ENCODE results near the gene NHEJ1. TPM values are rescaled to one million over a fixed set of nuclear protein-coding genes. Genes with fewer than 3 reads are reported as not detected.
A peak's percentile ranks its signal among the peaks of the same experiment; 100 is the strongest.
"Not testable (repeated sequence)": the region's sequence is repeated elsewhere in the genome, so short reads cannot be mapped to it uniquely, and the experiment has no call there.

Gene NHEJ1, protein sequence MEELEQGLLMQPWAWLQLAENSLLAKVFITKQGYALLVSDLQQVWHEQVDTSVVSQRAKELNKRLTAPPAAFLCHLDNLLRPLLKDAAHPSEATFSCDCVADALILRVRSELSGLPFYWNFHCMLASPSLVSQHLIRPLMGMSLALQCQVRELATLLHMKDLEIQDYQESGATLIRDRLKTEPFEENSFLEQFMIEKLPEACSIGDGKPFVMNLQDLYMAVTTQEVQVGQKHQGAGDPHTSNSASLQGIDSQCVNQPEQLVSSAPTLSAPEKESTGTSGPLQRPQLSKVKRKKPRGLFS
- 20.9 and 22.2 TPM in 2 replicates for total RNA-seq (2014; rRNA removed; shearing (Covaris generic))

DNA sequence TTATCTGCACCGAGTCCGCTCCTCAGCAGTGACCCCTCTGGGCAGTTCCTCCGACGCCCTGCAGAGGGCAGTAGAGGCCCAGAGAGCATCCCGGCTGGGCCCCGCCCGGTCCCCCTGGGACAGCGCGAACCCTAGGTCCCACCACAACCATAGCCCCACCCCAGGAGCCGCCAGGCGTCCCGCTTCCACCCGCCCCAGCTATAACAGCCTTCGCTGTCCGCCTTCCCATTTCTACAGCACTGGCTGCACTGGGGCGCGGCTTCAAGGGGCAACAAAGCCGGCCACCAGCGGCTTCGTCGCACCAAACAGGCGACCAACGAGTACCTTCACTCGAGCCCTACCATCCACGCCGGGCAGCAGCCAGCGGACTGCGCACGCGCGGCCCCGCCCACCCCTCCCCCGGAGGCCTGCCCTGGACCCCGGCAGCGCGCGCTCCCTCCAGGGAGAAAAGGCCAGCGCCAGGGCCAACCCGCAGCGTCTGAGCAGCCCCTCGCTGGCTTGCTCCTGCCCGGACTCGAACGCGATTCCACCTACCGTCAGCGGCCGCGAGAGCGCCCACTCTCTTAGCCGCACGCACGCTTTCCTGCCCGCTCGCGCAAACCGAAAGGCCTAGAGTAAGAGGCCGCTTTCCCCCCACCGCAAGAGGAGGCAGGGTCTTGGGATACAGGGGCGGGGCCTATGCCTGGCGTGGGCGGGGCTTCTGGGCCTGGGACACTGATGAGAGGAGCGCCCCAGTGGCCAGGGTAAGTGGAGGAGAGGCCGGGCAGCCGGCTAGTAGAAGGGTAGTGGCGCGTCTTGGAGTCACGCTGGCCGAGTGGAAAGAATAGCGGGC lies at the start of gene NHEJ1:
NHEJ1 (minus strand) TSS at position 630 of the 832 bp plus-strand sequence. CDS start 2,453 bp downstream, outside the sequence.
- DNase-seq (ENCODE audit: low spot score): peak; percentile 92

DNA sequence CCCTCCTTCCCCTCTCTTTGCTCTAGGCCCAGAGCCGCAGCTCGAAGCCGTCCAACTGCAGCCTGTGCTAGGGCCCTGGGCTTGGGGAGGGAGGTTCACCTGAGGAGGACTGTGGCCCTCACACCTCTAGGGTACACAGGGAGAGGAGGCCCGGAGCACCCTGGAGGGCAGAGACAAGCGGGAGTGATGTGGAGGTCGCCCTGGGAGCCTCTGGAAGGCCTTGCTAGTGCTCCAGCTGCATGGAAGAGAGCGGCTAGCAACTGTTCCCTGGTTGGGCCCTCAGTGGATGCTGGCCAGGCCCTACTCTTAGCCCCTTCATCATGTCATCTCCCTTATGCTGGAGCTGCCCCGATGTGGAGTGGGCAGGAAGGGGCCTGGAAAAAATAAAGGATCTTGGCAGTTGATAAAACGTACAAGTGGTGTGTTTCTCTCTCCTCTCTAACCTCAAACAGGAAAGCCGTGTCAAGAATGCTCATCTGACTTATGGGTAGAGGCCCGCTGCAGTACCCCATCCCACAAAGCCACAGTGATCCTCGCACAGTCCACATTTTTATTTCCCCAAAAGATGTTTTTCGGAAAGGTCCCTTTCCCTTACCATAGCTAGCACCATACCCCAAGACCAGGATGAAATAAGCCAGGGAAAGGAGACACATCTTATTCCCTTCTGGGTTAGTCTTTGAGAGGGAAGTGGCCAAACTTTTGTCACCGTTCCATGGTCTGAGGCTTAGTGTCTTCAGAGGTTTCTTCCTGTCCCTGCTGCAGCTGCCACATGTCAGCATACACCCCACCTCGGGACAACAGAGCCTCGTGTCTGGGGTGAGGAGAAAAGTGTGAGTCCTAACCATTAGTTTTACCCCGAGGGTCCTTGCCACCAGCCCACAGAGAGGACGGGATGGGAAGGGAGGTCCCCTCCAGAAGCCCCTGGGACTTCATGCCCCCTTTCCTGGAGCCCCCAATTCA lies 48.9 kb upstream of the NHEJ1 start:
- DNase-seq (ENCODE audit: low spot score): no peak

DNA sequence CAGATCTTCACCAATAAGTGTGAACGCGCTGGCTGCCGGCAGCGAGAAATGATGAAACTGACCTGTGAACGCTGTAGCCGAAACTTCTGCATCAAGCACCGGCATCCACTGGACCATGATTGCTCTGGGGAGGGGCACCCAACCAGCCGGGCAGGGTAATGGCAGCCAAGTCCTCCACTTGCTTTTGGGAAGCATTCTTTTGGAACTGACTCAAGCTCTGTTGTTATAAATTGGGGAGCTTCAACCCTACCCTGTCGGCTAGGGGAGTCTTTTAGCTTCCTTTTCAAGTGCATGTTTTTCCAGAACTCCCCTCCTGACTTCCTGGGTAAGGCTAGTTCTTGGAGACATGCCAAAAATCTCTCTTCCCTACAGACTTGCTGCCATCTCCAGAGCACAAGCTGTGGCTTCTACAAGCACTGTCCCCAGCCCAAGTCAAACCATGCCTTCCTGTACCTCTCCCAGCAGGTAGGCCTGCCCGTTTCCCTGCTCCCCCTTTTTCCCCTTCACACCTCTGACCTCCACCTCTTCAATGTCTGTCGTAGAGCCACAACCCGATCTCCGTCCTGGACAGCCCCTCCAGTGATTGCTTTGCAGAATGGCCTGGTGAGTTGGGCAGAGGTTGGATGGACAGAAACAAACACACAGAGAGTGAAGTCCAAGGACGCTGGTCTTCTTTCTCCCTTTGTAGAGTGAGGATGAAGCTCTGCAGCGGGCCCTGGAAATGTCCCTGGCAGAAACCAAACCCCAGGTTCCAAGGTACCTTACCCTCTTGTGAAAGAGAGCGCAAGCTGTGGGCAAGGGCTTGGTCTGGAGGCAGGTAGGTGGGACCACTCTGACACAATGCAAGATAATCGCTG lies 47.5 kb upstream of the NHEJ1 start:
- DNase-seq (ENCODE audit: low spot score): peak; percentile 54

DNA sequence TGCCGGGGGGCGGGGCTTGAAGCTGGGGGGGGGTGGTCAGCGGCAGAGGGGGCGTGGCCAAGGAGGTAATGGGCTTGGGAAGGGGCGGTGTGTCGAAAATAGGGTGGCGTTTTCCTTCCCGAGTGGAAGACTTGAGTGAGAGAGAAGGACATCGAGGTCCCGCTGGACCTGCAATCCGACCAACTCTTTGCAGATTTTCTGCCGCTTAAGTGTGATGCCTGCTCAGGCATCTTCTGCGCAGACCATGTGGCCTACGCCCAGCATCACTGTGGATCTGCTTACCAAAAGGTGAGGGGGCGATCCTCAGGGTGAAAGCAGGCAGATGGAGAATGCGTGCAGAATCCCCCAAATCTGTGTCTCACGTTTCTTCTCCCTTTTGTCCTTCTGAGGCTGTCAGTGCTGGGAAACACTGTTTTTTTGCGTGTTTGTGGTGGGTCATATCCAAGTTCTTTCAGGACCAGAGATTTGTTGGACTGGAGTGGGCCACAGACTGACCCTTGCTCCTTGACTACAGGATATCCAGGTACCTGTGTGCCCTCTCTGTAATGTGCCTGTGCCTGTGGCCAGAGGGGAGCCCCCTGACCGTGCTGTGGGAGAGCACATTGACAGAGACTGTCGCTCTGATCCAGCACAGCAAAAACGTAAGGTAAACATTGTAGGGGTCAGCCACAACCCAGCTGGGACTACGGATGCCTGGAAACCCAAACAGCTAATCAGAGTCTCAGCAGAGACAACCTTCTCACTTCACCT lies 46.7 kb upstream of the NHEJ1 start:
- DNase-seq (ENCODE audit: low spot score): no peak

DNA sequence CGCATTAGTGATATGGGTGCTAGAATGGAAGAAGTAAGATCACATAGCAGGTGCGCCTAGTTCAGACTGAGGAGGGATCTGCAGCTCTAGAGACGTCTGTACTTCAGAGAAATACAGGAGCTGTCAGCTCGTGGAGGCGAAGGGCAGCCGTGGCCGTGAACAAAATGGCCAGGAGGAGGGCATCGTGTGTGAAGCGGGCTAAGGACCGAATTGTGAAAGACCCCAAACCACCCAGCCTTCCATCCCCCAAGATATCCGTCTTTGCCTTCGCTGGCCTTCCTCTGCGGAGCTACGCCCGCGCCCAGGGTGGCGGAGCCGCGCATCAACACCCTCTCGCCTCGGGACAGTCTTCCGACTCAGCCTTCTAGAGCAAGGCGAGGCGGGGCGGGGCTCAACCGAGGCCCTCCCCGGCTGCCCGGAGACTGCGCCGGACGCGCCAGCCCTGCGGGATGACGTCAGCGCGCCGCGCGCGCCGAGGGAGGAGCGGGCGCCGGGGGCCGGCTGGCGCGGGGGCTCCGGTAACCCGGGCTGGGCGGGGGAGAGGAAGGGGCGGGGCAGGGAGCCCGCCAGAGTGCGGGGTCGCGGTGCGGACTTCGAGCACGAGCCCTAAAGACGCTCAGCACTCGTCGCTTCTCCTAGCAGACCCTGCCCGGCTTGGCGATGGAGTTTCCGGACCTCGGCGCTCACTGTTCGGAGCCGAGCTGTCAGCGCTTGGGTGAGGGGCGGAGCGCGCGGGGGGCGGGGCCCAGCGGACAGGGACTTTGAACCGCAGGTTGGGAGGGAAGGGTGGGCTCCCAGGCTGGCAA lies 45.9 kb upstream of the NHEJ1 start, which contains the start of gene ZFAND2B:
ZFAND2B (plus strand) TSS at position 455 of the 806 bp plus-strand sequence; CDS start at position 661, 206 bp downstream.
- peak; percentile 86 for DNase-seq (ENCODE audit: low spot score)

DNA sequence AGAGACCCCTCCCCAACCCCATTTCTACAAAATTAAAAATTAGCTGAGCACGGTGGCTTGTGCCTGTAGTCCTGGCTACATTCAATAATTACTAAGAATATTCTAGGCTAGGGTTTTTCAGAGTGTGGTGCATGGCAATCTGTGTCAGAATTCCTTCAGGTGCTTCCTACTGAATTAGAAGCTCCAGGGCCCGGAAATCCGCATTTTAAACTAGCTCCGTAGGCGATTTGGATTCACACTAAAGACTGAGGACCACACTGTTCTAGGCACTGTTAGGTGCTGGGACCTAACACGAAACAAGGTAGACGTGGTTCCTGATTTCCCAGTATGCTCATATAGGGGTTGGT lies 45.3 kb upstream of the NHEJ1 start:
- DNase-seq (ENCODE audit: low spot score): no peak

DNA sequence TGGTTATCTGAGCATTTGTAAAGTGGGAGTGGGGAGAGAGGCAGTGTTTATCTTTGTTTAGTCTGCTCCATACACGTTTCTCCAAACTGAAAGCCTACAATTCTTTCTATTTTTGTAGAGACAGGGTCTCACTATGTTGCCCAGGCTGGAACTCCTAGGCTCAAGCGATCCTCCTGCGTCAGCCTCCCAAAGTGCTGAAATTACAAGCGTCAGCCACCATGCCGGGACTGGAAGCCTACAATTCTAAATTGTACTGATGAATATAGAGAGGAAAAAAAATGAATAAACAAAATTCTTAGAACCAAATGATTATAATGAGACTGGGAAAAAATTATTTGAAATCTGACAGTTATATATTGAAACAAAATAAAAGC lies 44.5 kb upstream of the NHEJ1 start:
- DNase-seq (ENCODE audit: low spot score): no peak

DNA sequence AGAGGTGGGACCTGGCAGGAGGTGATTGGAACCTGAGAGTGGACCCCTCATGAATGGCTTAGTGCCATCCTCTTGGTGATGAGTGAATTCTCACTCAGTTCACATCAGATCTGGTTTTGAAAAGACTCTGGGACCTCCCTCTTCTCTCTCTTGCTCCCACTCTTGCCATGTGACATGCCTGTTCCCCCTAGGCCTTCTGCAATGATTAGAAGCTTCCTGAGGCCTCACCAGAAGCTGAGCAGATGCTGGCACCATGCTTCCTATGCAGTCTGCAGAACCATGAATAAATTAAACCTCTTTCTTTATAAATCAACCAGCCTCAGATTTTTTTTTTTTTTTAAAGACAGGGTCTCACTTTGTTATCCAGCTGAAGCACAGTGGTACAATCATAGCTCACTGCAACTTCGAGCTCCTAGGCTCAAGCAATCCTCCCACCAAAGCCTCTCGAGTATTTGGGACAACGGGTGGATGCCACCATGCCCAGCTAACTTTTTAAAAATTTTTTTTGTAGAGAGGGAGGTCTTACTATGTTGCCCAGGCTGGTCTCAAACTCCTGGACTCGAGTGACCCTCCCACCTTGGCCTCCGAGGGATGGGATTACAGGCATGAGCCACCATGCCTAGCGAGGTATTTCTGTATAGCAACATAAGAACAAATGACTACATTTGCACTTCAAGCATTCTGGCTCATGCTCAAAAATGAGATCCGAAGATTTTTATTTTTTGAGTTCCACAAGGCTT lies 44.0 kb upstream of the NHEJ1 start:
- no peak for DNase-seq (ENCODE audit: low spot score)

DNA sequence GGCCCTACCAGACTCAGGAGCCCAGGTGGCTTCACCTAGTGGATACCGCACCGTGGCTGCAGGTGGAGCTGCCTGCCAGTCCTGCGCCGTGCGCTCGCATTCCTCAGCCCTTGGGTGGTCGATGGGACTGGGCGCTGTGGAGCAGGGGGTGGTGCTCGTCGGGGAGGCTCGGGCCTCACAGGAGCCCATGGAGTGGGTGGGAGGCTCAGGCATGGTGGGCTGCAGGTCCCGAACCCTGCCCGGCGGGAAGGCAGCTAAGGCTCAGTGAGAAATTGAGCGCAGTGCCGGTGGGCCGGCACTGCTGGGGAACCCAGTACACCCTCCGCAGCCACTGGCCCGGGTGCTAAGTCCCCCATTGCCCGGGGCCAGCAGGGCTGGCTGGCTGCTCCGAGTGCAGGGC lies 40.7 kb upstream of the NHEJ1 start:
- DNase-seq (ENCODE audit: low spot score): not testable (repeated sequence)

DNA sequence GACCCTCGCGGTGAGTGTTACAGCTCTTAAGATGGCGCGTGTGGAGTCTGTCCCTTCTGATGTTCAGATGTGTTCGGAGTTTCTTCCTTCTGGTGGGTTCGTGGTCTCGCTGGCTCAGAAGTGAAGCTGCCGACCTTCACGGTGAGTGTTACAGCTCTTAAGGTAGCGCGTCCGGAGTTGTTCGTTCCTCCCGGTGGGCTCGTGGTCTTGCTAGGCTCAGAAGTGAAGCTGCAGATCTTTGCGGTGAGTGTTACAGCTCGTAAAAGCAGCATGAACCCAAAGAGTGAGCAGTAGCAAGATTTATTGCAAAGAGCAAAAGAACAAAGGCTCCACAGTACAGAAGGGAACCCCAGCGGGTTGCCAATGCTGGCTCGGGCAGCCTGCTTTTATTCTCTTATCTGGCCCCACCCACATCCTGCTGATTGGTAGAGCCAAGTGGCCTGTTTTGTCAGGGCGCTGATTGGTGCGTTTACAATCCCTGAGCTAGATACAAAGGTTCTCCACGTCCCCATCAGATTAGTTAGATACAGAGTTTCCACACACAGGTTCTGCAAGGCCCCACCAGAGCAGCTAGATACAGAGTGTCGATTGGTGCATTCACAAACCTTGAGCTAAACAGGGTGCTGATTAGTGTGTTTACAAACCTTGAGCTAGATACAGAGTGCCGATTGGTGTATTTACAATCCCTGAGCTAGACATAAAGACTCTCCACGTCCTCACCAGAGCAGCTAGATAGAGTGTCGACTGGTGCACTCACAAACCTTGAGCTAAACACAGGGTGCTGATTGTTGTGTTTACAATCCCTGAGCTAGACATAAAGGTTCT lies 40.1 kb upstream of the NHEJ1 start:
- peak; percentile 44 for DNase-seq (ENCODE audit: low spot score)

DNA sequence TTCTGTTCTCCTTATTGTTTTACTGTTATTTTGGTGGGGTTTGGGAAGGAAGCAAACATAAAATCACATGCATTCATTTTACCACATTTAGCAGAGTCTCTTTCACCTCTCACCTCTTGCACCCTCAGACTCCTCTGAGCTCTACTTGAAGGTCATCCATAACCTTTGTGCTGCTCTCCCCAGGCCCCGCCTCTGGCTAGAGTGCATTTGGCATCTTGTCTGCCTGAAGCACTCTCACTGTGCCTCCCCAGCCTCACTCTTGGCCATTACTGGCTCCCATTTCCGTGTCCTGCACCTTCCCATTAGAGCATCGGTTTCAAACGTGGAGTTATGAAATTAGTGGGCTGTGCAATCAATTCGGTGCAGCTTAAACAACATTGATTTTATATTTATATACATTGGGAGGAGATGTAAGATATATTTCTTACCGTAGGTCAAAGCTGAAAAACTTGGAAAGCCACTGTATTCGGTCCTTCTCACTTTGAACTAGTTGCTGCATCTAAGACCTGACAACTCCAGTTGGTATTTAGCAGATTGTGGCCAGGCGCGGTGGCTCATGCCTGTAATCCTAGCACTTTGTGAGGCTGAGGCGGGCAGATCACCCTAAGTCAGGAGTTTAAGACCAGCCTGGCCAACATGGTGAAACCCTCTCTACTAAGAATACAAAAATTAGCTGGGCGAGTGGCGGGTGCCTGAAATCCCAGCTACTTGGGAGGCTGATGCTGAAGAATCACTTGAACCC lies 39.0 kb upstream of the NHEJ1 start:
- no peak for DNase-seq (ENCODE audit: low spot score)

DNA sequence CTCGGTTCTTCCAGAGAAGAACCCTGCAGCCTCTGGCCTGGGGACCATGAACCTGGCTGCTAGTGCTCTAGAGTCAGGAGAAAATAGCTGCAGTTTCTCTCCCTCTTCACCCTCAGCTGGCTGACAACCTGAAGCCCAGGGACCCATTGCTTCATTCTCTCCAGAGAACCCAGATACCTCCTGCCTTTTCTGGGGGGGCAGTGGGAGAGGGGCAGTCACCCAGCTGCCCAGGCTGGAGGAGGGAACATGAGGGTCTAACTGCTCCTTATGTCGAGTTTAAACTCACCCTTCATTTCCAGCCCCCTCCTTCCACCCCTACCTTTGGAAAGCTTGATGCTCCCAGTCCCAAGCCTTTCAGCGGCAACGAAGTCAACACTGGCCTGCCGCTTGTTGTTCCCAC lies 38.4 kb upstream of the NHEJ1 start:
- no peak for DNase-seq (ENCODE audit: low spot score)

DNA sequence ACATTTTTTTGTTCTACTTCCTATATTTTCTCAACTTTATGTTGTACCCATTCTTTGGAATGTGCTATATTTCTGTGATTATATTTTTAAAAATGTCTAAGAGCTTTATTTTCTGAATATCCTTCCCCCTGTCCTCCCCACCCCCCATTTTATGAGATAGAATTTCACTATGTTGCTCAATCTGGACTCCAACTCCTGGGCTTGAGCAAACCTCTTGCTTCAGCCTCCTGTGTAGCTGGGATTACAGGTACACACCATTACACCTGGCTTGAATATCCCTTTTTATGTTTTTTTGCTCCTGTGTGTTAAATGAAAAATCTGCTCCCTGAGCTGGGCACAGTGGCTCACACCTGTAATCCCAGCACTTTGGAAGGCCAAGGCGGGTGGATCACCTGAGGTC lies 36.8 kb upstream of the NHEJ1 start:
- DNase-seq (ENCODE audit: low spot score): no peak

DNA sequence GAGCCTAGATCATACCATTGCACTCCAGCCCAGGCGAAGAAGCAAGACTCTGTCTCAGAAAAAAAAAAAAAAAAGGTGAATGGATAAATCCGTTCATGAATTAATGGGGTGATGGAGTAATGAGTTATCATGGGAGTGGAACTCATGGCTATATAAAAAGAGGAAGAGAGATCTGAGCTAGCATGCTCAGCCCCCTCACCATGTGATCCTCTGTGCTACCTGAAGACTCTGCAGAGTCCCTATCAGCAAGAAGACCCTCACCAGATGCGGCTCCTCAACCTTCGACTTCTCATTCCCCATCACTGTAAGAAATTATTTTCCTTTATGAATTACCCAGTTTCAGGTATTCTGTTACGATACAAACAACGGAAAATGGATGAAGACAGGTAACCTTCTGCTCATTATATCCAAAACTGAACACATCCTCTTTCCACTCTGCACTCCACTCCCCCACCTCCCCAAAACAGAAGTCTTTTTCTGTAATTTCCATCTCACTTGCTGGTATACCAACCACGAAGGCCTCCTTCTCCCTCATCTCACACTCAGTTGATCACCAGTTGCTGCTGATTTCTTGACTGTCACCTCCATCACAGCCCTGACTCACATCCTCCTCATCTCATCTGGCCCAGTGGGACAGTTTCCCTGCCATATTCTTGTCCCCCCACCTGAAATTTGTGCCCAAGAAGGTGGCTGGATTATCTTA lies 26.3 kb upstream of the NHEJ1 start:
- no peak for DNase-seq (ENCODE audit: low spot score)

DNA sequence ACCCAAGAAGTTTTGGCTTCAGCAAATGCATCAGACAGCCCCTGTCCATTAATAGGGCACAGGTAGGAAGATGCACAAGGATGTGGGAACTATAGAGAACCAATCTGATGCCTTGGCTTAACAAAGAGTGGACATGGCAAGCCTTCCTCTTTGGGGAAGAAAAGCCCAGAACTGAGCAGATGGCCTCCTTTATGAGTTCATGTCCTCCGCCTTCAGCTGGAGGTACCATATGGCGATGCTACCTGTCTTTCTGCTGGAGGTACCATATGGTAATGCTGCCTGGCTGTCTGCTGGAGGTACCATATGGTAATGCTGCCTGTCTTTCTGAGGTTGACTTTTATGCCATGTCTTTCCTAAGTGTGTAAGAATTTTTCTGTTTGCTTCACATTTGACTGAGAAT lies 23.5 kb upstream of the NHEJ1 start:
- no peak for DNase-seq (ENCODE audit: low spot score)

DNA sequence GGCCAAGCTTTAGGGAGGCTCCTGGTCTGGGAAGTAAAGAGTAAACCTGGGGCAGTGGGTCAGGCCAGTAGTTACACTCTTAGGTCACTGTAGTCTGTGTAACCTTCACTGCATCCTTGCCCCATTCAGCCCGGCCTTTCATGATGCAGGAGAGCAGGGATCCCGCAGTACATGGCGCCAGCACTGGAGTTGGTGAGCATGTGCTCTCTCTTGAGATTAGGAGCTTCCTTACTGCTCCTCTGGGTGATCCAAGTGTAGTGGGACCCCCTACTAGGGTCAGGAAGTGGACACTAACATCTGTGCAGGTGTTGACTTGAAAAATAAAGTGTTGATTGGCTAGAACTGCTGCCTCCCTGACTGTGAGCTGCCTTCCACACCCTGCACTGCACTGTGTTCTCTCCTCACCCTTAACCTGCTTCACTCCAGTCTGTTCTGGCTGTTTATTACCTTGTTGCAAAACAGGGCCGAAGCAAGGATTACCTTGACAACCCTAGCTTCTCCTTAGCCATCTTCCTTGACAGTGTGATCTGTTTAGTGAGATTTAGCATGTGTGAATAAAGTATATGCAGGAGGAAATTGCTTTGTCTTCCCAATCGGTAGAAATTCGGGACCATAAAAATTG lies 22.6 kb upstream of the NHEJ1 start:
- no peak for DNase-seq (ENCODE audit: low spot score)

Measured in A172 (cell line).